HG03565 (cell line): Measurements from ENCODE around the gene CDCA3.

Source experiments
- ATAC-seq: cut with Tn5 transposase; IDR thresholded peaks from one replicate; pipeline ENCODE4 v1.9.1; 2021; ENCODE audit warnings: mild to moderate bottlenecking, moderate library complexity; ENCODE audit not compliant: unreplicated experiment

Gene CDCA3

DNA sequence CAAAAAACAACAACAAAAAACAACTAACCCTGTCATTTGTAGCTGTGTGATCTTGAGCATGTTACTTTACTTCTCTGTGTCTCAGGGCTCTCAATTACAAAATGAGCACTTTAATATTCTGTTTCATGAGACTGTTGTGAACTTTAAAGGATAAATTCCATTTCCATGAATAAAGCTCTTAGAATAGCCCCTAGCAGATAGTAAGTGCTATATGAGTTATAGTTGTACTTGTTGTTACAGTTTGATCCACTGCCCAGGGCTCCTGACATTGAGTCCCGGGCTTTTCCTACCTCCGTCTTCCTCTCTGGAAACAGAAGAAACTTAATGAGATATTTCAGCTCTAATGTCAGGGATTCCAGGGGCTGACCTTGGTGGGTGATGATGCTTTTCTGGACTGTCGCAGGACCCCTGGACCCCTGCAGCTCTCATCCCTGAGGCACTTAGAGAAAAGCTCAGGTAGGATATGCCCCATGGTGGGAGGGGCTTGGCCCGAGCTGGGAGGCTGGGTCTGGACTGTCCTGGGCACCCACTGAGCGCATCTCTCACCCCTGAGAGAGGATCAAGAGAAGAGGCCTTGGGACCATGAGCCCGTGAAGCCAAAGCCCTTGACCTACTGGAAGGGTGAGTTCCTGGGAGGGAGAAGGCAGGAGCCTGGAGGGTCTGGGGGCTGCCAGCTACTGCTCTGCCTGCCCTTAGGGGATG lies 17.7 kb downstream of the CDCA3 start:
- ATAC-seq = no peak

DNA sequence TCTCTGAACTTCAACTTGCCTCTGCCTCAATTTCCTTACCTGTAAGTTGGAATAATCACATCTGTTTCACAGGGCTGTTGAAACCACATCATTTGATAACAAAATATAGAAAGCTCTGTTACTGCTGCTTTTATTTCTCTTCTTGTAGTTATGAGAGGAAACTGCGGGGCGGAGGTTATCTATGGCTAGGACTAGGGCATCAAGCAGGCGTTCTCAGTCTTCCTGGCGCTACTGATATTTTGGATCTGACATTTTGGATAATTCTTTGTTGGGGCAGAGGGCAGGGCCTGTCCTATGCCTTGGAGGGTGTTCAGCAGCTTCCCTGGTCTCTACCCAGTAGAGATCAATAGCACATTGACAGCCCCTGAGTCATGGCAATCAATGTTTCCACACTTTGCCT lies 19.0 kb downstream of the CDCA3 start:
- ATAC-seq = no peak

DNA sequence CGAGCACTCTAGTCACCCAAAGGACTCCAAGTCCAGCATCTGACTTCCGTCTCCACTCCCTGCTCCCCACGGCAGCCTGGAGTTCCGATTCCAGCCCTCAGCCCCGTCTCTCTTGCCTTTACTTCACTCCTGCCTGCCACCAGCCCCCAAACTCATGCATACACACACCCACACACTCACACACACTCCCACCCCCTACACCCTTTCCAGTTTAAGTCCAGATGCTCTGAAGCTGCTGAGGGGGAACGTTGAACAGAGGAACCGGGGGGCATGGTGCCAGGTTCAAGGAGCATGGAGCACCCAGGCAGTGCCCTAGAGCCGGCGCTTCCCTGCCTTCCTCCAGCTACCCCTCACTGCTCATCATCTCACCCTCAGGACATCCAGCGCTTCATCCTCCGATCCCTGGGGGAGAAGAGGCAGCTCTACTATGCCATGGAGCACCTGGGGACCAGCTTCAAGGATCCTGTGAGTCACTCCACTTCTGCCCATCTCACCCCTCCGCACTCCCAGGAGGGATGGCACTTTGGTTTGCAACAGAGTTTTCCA lies 19.6 kb downstream of the CDCA3 start:
- no peak for ATAC-seq

DNA sequence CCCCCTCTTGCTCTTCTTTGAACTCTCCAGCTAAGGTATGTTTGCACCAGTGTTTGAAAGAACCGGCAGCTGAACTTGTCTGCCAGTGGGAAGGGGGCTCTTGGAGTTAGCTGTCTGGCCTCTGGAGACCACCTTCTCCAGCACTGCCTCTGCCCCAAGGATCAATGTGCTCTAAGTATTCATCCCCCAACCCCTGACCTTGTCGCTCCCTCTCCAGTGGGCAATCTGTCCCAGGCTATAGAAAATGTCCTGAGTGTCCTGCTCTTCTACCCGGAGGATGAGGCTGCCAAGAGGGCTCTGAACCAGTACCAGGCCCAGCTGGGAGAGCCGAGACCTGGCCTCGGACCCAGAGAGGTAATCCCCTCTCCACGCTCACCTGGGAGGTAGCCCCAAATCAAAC lies 20.1 kb downstream of the CDCA3 start:
- ATAC-seq = no peak

DNA sequence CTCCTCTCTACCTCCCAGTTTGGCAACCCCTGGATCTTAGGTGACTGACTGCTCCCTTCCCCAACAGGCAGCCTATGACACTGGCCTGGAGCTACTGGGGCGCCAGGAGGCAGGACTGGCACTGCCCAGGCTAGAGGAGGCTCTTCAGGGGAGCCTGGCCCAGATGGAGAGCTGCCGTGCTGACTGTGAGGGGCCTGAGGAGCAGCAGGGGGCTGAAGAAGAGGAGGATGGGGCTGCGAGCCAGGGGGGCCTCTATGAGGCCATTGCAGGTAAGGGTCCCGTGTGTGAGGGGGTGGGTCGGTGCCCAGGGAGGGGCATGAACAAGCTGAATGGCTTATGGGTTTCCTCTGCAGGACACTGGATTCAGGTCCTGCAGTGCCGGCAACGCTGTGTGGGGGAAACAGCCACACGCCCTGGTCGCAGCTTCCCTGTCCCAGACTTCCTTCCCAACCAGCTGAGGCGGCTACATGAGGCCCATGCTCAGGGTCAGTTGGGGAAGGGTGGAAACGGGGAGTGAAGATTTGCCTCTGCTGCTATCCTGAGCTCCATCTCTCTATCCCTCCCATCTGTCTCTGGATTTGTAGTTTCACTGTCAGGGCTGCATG lies 20.7 kb downstream of the CDCA3 start:
- no peak for ATAC-seq

DNA sequence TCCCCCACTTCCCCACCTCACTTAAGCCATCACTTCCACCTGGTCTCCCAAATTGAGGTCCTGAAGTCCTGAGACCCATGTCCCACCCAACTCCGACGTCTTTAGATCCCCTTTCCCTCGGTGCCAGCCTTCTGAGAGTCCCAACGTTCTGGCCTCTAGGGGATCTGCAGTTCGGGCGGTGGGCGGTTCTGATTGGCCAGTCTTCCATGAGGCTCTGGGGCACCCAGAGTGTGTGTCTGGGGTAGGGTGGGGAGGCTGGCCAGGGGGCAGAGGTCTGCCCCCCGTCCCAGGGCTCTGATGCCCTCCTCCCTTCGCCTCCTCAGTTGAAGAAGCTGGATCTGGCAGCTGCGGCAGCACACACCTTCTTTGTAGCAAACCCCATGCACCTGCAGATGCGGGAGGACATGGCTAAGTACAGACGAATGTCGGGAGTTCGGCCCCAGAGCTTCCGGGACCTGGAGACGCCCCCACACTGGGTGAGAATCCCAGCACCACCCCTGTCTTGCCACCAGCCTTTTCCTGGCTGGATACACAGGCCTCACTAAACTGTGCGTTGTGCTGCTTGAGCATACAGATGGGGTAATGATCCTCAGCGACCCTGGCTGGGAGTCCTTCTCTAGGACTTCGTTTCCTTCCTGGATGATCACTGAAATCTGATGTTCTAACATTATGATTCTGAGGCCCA lies 21.4 kb downstream of the CDCA3 start:
- no peak for ATAC-seq

DNA sequence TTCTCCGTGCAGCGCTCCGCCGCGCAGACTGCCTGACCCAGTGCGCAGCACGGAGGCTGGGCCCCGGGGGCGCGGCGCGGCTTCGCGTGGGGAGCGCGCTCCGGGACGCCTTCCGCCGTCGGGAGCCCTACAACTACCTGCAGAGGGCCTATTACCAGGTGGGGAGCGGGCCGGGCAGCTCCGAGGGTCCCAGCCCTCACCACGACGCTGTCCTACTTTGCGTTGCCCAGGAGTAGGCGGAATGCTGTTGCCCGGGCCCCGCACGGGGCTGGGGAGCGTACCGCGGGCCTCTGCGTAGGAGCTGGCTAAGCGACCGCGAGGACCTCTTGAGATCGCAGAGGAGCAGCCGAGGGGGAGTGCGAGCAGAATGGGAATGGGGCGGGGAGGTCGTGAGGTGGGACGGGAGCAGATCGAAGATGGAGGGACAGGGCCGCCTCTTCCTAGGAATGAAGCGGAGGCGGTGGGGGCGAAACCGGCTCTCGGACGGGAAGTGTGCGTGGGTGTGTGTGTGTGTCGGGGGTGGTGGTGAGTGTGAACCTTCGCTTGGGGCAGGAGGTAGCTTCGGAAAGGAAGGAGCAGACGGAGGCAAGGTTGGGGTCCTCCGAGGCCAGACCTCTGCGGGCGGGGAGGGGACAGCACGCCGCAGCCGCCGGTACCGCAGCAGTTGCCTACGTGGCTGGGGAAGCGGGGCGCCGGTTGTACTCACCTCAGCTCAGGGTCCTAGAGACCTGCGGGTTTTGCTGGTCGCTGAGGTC lies 22.1 kb downstream of the CDCA3 start:
- ATAC-seq = no peak

DNA sequence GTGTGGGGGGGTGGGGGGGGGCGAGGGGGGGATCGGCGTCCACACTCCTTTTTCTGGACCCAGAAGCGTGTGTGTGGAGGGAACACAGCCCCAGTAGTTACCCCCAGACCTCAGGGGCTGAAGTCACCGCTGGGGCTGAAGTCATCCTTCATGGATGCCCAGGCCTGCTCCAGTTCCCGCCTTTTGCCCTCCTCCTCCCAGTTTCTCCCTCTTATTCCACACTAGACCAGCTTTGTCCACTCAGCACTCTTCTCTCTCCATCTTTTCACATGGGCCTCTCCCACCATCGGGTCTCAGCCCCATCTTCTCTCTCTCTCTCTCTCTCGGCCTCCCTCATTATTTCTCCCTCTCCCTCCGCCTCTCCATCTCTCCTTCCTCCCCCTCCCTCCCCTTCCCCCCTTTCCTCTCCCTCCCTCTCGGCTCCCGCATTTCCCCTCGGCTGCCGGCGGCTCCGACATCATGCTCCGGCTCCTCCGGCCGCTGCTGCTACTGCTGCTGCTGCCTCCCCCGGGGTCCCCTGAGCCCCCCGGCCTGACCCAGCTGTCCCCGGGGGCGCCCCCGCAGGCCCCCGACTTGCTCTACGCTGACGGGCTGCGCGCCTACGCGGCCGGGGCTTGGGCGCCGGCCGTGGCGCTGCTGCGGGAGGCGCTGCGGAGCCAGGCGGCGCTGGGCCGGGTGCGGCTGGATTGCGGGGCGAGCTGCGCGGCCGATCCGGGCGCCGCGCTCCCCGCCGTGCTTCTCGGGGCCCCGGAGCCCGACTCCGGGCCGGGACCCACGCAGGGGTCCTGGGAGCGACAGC lies 22.9 kb downstream of the CDCA3 start, which contains the start of gene P3H3:
TSS of gene P3H3 (plus strand) at position 426 of the 799 bp plus-strand sequence. CDS start at position 460, 34 bp downstream.
- ATAC-seq = no peak

DNA sequence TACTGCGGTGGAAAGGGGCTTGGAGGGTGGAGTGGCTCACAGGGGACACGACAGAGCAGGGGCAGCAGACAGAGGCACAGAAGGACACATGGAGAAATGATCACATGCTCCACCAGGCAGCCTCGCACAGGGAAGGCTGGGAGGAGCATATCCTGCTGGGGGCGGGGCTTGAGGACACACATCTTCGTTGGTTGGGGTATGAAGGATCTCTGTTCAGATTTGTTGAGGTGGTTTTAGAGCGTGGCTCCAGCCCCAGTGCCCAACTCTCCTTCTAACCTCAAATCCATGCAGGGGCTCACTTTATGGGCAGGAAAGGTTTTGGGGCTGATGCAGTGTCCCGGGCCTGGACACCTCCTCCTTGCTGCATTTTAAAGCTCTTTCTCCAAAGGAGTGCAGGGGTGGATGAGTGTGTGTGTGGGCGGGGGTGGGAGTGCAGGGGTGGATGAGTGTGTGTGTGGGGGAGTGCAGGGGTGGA lies 23.6 kb downstream of the CDCA3 start:
- no peak for ATAC-seq

DNA sequence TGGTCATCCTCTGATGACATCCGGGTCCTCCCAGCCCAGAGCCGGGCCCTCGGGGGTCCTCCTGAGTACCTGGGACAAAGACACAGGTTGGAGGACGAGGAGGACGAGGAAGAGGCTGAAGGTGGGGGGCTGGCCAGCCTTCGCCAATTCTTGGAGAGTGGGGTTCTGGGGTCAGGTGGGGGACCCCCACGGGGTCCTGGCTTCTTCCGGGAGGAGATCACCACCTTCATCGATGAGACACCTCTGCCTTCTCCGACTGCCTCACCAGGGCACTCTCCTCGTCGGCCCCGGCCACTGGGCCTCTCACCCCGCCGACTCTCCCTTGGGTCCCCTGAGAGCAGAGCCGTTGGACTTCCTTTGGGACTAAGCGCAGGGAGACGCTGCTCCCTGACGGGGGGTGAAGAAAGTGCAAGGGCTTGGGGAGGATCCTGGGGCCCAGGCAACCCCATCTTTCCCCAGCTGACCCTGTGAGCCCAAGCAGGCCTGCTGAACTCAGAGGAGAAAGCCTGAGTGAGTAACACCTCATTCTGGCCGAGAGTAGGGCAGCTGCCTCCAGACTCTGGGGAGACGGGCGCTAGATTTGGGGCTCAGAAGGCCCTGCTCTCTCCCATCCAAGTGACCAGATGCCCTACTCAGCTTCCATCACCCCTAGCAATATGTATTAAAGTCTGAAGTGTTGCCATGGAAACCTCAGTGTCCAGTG lies 24.2 kb downstream of the CDCA3 start:
- no peak for ATAC-seq

DNA sequence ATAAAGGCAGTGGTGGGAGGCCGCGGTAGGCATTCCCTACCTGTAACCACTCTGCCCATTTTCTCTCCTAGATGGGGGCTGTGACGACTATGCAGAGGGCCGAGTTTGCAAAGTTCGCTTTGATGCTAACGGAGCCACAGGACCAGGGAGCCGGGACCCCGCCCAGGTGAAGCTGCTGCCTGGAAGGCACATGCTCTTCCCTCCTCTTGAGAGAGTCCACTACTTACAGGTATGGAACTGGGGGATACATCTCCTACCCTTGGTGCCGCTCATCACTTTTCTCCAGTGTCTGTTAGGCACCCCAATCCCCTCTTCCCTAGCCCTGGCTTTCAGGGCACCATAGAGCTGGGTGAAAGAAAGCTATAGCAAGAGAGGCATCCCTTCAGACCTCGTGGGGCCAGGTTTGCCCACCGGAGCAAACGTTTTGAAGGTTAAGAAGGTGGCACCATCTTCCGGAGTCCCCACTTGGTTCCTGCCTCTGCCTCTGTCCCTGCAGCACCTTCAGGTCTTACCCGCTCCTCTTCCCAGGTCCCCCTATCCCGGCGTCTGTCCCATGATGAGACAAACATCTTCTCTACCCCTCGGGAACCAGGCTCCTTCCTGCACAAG lies 24.9 kb downstream of the CDCA3 start:
- no peak for ATAC-seq

DNA sequence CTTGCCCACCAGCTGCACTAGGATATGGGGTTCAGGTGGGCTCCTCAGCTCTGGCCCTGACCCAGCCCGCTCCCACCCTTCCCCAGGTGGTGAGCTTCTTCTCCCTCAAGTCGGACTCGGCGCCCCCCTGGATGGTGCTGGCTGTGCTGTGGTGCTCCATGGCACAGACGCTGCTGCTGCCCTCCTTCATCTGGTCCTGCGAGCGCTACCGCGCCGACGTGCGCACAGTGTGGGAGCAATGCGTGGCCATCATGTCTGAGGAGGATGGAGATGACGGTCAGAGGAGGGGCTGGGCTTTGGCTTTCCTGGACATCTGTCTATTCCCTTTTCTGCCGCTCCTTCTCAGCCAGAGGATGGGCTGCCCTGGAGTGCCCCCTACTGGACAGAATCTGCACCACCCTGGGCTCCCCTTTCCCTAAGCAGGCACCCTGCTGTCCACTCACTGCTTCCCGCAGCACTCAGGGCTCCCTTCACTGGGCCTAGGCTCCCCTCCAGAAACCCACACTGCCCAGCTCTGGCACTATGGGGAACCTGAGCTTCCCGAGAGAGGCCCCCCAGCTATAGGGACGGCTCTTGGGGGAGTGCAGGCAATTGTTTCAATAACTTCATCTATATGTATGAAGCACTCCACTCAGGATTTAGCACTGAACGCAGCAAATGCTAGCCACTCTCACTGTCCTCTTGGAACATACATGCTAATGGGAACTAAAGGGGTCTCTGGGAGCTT lies 25.5 kb downstream of the CDCA3 start:
- ATAC-seq = no peak

DNA sequence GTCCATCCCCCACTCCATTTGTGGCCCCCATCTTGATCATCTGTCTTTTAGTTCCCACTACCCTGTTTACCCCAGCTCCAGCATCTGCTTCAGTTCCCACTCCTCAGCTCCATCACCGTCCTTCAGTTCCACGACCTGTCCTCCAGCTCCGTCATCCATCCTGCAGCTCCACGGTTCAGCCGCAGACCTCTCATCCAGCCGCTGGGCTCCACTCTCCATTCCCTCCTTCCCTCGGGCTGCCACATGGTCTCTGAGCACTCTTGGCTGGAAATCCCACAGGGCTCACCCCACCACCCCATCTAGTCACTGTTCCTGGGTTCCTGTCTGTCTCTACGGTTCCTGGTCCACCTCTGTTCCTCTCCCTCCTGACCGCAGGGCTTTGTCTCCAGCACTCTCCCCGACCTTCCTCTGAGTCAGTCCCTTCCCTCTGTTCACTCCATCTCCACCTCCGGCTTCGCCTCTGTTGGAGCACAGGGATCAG lies 26.1 kb downstream of the CDCA3 start:
- no peak for ATAC-seq

DNA sequence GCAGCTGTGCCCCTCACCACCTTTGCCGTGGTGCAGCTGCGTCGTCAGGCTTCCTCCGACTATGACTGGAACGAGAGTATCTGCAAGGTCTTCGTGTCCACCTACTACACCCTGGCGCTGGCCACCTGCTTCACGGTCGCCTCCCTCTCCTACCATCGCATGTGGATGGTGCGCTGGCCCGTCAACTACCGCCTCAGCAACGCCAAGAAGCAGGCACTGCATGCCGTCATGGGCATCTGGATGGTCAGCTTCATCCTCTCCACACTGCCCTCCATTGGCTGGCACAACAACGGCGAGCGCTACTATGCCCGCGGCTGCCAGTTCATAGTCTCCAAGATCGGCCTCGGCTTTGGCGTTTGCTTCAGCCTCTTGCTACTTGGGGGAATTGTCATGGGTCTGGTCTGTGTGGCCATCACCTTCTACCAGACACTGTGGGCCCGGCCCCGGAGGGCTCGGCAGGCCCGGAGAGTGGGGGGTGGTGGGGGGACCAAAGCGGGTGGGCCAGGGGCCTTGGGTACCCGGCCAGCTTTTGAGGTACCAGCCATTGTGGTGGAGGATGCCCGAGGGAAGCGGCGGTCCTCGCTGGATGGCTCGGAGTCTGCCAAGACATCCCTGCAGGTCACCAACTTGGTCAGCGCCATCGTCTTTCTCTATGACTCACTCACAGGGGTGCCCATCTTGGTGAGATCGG lies 26.9 kb downstream of the CDCA3 start:
- no peak for ATAC-seq

DNA sequence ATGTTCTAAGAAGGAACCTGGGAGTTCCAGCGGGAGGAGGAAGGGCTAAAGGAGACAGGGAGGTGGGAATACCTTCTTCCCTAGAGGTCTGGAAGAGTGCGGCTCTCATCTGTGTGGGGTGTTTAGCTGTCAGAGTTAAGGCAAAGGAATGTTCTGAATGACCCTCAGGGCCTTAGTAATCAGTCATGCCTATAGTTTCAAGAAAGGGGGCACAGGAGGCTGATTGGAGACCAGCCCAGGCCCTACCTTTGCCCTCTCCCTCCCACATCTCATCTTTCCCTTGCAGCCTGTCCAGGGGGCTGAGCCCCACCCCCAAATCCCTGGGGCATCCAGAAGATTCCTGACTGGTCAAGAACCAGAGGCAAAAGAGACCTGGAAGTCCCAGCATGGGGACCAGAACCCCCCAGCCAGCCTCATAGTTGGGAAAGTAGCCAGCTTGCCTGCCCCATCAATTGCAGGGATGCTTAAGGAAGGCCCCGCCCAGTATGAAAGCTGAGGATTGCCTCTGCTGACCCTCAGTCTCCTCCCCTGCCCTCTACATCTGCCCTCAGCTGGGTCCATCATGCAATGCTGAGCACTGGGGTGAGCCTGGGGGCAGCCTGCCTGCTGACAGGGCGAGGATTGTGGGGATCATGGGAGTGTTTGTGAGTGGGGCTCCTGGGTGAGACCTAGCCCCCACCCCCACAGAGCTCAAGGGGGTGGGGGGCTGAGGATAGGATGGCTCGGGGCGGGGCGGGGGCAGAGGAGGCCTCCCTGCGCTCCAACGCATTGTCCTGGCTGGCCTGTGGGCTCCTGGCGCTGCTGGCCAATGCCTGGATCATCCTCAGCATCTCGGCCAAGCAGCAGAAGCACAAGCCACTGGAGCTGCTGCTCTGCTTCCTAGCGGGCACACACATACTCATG lies 27.7 kb downstream of the CDCA3 start:
- ATAC-seq = no peak

DNA sequence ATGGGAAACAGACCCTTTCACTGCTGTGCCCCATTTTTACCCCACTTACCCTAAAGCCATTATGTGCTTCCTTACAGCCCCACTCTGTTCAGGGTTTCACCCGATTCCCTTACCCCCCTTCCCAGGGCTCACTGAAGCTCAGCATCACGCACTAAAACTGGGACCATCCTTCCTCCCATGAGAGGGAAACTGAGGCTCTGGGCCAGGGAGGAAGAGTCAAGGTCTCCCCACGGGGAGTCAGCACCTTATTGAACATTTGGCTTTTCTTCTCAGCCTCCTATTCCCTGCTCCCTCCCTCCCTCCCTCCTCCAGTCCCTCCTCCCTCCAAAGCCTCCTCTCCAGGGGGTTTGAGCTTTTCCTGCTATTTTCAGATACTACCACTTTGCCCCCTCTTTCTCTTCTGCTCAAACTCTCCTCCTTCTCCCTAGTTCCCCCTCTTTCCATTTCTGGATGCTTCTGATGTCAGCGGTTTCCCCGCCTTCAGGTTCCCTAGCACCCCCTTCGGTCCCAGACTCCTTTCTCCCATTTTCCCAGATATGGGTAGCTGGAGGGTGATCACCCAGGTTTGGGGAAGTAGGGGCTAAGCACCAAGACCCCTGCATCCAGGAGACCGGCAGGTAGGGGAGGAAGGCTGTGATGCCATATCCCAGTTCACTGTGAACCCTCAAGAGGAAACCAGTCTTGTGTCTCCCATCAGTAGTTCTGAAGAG lies 28.5 kb downstream of the CDCA3 start:
- ATAC-seq = no peak
